ENCODE data around the gene SH3BGR.
"Not testable (repeated sequence)": the region's sequence is repeated elsewhere in the genome, so short reads cannot be mapped to it uniquely, and the experiment has no call there.

SH3BGR gene

GRCh38 chr21:39451332-39452206, at the start of gene SH3BGR:
SH3BGR (plus strand) TSS chr21:39451970; CDS start chr21:39452097, 127 bp downstream.
- Histone ChIP-seq H3K4me1 (ENCODE audit: control insufficient read depth, insufficient read depth, low read length) (peaks cover 21% of the 10 kb centered on the region), H3K27me3 (ENCODE audit: control insufficient read depth, insufficient read depth, low read length) (no peaks in the 10 kb centered on the region), H3K36me3 (ENCODE audit: control insufficient read depth, insufficient read depth, low read length) (no peaks in the 10 kb centered on the region), H3K27ac (ENCODE audit: low read depth, low read length) (no peak within 1 kb of the TSS), H3K4me3 (ENCODE audit: low read depth, low read length) (peak within 1 kb of the TSS; percentile 55), H3K9me3 (ENCODE audit: control insufficient read depth, insufficient read depth, low read depth, low read length) (no peaks in the 10 kb centered on the region), H3K9ac (ENCODE audit: low read length) (peak within 1 kb of the TSS; percentile 53)

- Histone ChIP-seq H3K4me3 (ENCODE audit: low read depth, low read length) (no peak overlapping the region), H3K36me3 (ENCODE audit: control insufficient read depth, insufficient read depth, low read length) (peaks cover 14% of the 10 kb centered on the region; the same call in 1 of the 2 replicates), H3K27me3 (ENCODE audit: control insufficient read depth, insufficient read depth, low read length) (no peaks in the 10 kb centered on the region)
These were observed 45.7 kb upstream of the SH3BGR start for GRCh38 chr21:39406065-39406464.

GRCh38 chr21:39419204-39419603, 32.6 kb upstream of the SH3BGR start:
- not testable (repeated sequence) for H3K27ac ChIP-seq (ENCODE audit: low read depth, low read length); H3K4me1 ChIP-seq (ENCODE audit: control insufficient read depth, insufficient read depth, low read length)

More at GRCh38 chr21:39406065-39406464, 45.7 kb upstream of the SH3BGR start:
- H3K9me3 ChIP-seq (ENCODE audit: control insufficient read depth, insufficient read depth, low read depth, low read length): peaks cover 6% of the 10 kb centered on the region
- no peaks in the 10 kb centered on the region for H3K4me1 ChIP-seq (ENCODE audit: control insufficient read depth, insufficient read depth, low read length)
- no peak overlapping the region for H3K9ac ChIP-seq (ENCODE audit: low read length)
- H3K27ac ChIP-seq (ENCODE audit: low read depth, low read length): no peak overlapping the region

GRCh38 chr21:39422527-39423241, 29.1 kb upstream of the SH3BGR start:
- Histone ChIP-seq H3K9ac (ENCODE audit: low read length) (no peak overlapping the region), H3K9me3 (ENCODE audit: control insufficient read depth, insufficient read depth, low read depth, low read length) (no peaks in the 10 kb centered on the region), H3K27ac (ENCODE audit: low read depth, low read length) (no peak overlapping the region), H3K4me3 (ENCODE audit: low read depth, low read length) (no peak overlapping the region), H3K27me3 (ENCODE audit: control insufficient read depth, insufficient read depth, low read length) (no peaks in the 10 kb centered on the region), H3K36me3 (ENCODE audit: control insufficient read depth, insufficient read depth, low read length) (no peaks in the 10 kb centered on the region), H3K4me1 (ENCODE audit: control insufficient read depth, insufficient read depth, low read length) (peaks cover 5% of the 10 kb centered on the region)

More at GRCh38 chr21:39419204-39419603, 32.6 kb upstream of the SH3BGR start:
- not testable (repeated sequence) for H3K9ac ChIP-seq (ENCODE audit: low read length); H3K4me3 ChIP-seq (ENCODE audit: low read depth, low read length); H3K9me3 ChIP-seq (ENCODE audit: control insufficient read depth, insufficient read depth, low read depth, low read length); H3K27me3 ChIP-seq (ENCODE audit: control insufficient read depth, insufficient read depth, low read length); H3K36me3 ChIP-seq (ENCODE audit: control insufficient read depth, insufficient read depth, low read length)

- Histone ChIP-seq H3K9me3 (ENCODE audit: control insufficient read depth, insufficient read depth, low read depth, low read length) (no peaks in the 10 kb centered on the region), H3K4me3 (ENCODE audit: low read depth, low read length) (no peak overlapping the region), H3K9ac (ENCODE audit: low read length) (no peak overlapping the region), H3K27ac (ENCODE audit: low read depth, low read length) (no peak overlapping the region), H3K36me3 (ENCODE audit: control insufficient read depth, insufficient read depth, low read length) (no peaks in the 10 kb centered on the region), H3K4me1 (ENCODE audit: control insufficient read depth, insufficient read depth, low read length) (peaks cover 14% of the 10 kb centered on the region), H3K27me3 (ENCODE audit: control insufficient read depth, insufficient read depth, low read length) (no peaks in the 10 kb centered on the region)
These were observed 22.3 kb upstream of the SH3BGR start for GRCh38 chr21:39429445-39429844.

DNA sequence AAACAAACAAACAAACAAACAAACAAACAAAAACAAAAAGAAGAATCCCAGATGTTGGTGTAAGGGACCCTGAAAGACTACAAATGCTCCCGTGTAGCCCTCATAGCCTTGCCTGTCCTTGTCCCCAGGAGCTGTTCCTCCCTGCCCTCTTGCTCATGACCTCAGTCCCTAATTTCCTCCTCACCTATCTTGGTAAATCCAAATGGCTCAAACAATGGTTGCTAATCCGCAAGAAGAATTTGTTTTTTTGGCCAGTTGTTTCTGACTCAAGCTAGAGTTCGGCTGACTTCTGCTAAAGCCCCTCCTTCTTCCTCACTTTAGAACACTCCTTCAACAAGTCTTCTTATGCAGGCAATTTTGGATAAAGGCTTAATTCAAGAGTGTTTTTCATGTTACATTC, 21.8 kb upstream of the SH3BGR start:
- Histone ChIP-seq H3K36me3 (ENCODE audit: control insufficient read depth, insufficient read depth, low read length) (no peaks in the 10 kb centered on the region), H3K4me1 (ENCODE audit: control insufficient read depth, insufficient read depth, low read length) (peaks cover 14% of the 10 kb centered on the region), H3K4me3 (ENCODE audit: low read depth, low read length) (no peak overlapping the region), H3K27ac (ENCODE audit: low read depth, low read length) (no peak overlapping the region), H3K9ac (ENCODE audit: low read length) (no peak overlapping the region), H3K9me3 (ENCODE audit: control insufficient read depth, insufficient read depth, low read depth, low read length) (no peaks in the 10 kb centered on the region), H3K27me3 (ENCODE audit: control insufficient read depth, insufficient read depth, low read length) (no peaks in the 10 kb centered on the region)

DNA sequence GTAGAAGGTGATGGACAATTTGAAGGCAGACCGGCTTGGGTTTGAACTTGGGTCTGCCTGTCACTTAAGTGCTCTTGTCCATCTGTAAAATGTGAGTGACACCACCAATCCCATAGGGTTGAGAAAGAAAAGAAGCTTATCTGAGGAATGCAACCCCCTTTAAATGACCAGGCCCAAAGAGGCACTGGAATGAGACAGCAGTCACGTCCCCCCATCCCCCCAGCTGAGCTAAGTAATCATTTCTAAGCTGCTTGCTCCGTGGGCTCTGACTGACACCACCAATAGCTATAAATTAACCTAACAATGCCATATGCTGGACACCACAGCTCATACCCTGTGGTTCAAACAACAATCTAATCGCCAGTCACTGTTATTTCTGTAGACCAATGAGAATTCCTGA, 21.3 kb upstream of the SH3BGR start:
- Histone ChIP-seq H3K4me3 (ENCODE audit: low read depth, low read length) (no peak overlapping the region), H3K27me3 (ENCODE audit: control insufficient read depth, insufficient read depth, low read length) (no peaks in the 10 kb centered on the region), H3K36me3 (ENCODE audit: control insufficient read depth, insufficient read depth, low read length) (no peaks in the 10 kb centered on the region), H3K27ac (ENCODE audit: low read depth, low read length) (no peak overlapping the region), H3K9me3 (ENCODE audit: control insufficient read depth, insufficient read depth, low read depth, low read length) (no peaks in the 10 kb centered on the region), H3K9ac (ENCODE audit: low read length) (no peak overlapping the region), H3K4me1 (ENCODE audit: control insufficient read depth, insufficient read depth, low read length) (peaks cover 14% of the 10 kb centered on the region)

GRCh38 chr21:39430954-39431353, 20.8 kb upstream of the SH3BGR start:
- no peak overlapping the region for H3K9ac ChIP-seq (ENCODE audit: low read length)
- H3K27me3 ChIP-seq (ENCODE audit: control insufficient read depth, insufficient read depth, low read length): no peaks in the 10 kb centered on the region
- H3K4me3 ChIP-seq (ENCODE audit: low read depth, low read length): no peak overlapping the region
- peaks cover 14% of the 10 kb centered on the region for H3K4me1 ChIP-seq (ENCODE audit: control insufficient read depth, insufficient read depth, low read length)
- no peak overlapping the region for H3K27ac ChIP-seq (ENCODE audit: low read depth, low read length)
- H3K9me3 ChIP-seq (ENCODE audit: control insufficient read depth, insufficient read depth, low read depth, low read length): no peaks in the 10 kb centered on the region
- no peaks in the 10 kb centered on the region for H3K36me3 ChIP-seq (ENCODE audit: control insufficient read depth, insufficient read depth, low read length)

DNA sequence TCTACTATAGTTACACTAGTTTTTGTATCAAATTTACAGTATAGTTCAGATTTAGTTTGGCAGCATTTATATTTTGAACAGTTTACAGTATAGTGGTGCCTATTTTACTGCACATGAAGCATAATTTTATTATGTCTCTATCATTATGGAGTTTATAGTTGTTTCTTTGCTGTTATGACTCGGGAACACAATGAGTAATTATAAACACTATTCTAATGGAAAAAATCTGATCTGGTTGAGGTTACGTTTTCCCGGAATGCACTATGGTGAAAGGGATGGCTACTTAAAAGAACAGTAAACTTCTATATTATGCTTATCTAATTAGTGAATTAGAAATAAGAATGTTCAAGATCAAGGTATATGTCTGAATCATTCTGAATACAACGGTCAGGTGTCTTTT, 16.8 kb upstream of the SH3BGR start:
- Histone ChIP-seq H3K4me1 (ENCODE audit: control insufficient read depth, insufficient read depth, low read length) (peaks cover 13% of the 10 kb centered on the region), H3K27ac (ENCODE audit: low read depth, low read length) (no peak overlapping the region), H3K36me3 (ENCODE audit: control insufficient read depth, insufficient read depth, low read length) (no peaks in the 10 kb centered on the region), H3K4me3 (ENCODE audit: low read depth, low read length) (no peak overlapping the region), H3K9me3 (ENCODE audit: control insufficient read depth, insufficient read depth, low read depth, low read length) (no peaks in the 10 kb centered on the region), H3K27me3 (ENCODE audit: control insufficient read depth, insufficient read depth, low read length) (no peaks in the 10 kb centered on the region), H3K9ac (ENCODE audit: low read length) (no peak overlapping the region)

- no peaks in the 10 kb centered on the region for H3K36me3 ChIP-seq (ENCODE audit: control insufficient read depth, insufficient read depth, low read length)
- no peaks in the 10 kb centered on the region for H3K9me3 ChIP-seq (ENCODE audit: control insufficient read depth, insufficient read depth, low read depth, low read length)
- peaks cover 6% of the 10 kb centered on the region; the same call in 1 of the 2 replicates for H3K4me1 ChIP-seq (ENCODE audit: control insufficient read depth, insufficient read depth, low read length)
- no peak overlapping the region for H3K4me3 ChIP-seq (ENCODE audit: low read depth, low read length)
- H3K27ac ChIP-seq (ENCODE audit: low read depth, low read length): no peak overlapping the region
- H3K9ac ChIP-seq (ENCODE audit: low read length): no peak overlapping the region
- no peaks in the 10 kb centered on the region for H3K27me3 ChIP-seq (ENCODE audit: control insufficient read depth, insufficient read depth, low read length)
These were observed 12.5 kb upstream of the SH3BGR start for GRCh38 chr21:39439232-39439631.

Data from HUES6 (cell line).